Lung (tissue), 12 donors: ENCODE results near the gene BEND6. TPM values are rescaled to one million over a fixed set of nuclear protein-coding genes. Genes with fewer than 3 reads are reported as not detected.

Experiments used
- ATAC-seq: fragments of 200-7000 bp; cut with Tn5 transposase; one replicate; pipeline ENCODE4 v1.9.1; 2020; ENCODE audit warnings: moderate number of reproducible peaks; ENCODE audit not compliant: insufficient read depth, low FRiP score
- DNase-seq, 3 donors: peaks; one replicate each; pipeline ENCODE4 v3.0.0-alpha.2; 2013 to 2017
- H3K27ac ChIP-seq, 2 donors: one replicate each; pipeline ENCODE4 v1.5.1; 2013; ENCODE audit warnings: mild to moderate bottlenecking in 2 of 2, moderate library complexity in 2 of 2, control low read depth in 1 of 2, inconsistent platforms in 1 of 2, low read depth in 1 of 2, low read length in 1 of 2
- H3K27me3 ChIP-seq, 3 donors: one replicate each; pipeline ENCODE4 v1.5.1; 2013; ENCODE audit warnings: low read length in 2 of 3; ENCODE audit not compliant: control insufficient read depth in 3 of 3, insufficient read depth in 3 of 3
- H3K36me3 ChIP-seq, 4 donors: one replicate each; pipeline ENCODE4 v1.5.1; 2013; ENCODE audit warnings: low read length in 4 of 4, mild to moderate bottlenecking in 1 of 4, moderate library complexity in 1 of 4; ENCODE audit not compliant: control insufficient read depth in 4 of 4, insufficient read depth in 4 of 4
- H3K4me1 ChIP-seq, 5 donors: one replicate each; pipeline ENCODE4 v1.5.1; 2013; ENCODE audit warnings: low read length in 5 of 5, mild to moderate bottlenecking in 2 of 5, moderate library complexity in 1 of 5; ENCODE audit not compliant: control insufficient read depth in 5 of 5, insufficient read depth in 5 of 5
- H3K4me3 ChIP-seq: one replicate; pipeline ENCODE4 v1.5.1; 2013; ENCODE audit warnings: mild to moderate bottlenecking, control low read depth, moderate library complexity
- H3K9ac ChIP-seq, 2 donors: one replicate each; pipeline ENCODE4 v1.5.1; 2013; ENCODE audit warnings: low read length in 2 of 2, control low read depth in 1 of 2; ENCODE audit not compliant: insufficient read depth in 1 of 2
- H3K9me3 ChIP-seq, 4 donors: one replicate each; pipeline ENCODE4 v1.5.1; 2013; ENCODE audit warnings: low read length in 3 of 4, mild to moderate bottlenecking in 1 of 4, moderate library complexity in 1 of 4; ENCODE audit not compliant: control insufficient read depth in 4 of 4, insufficient read depth in 3 of 4
- WGBS, 2 donors: extraction: QIAGEN DNeasy Blood & Tissue Kit; methylation state at CpG; one replicate each; pipeline ENCODE4 v1.1.7; 2013; 5-methylcytosine and 5-hydroxymethylcytosine counted together
- polyA plus RNA-seq, 2 donors: library from polyadenylated mRNA; stranded (reverse); fragments of 200-250 nt; gene quantifications; one replicate each; pipeline ENCODE4 v1.2.1, GENCODE V29; 2013
- total RNA-seq, 2 donors: library from RNA; depleted of rRNA in 1 of 2; stranded (reverse); fragments of >200 nt in 1 of 2; gene quantifications; one replicate each; pipeline ENCODE4 v1.2.1, GENCODE V29; 2014 to 2021
- TF ChIP-seq, protein P1 (sequence below): IDR thresholded peaks from 2 replicates; pipeline ENCODE4 v1.5.1; 2012; ENCODE audit warnings: mild to moderate bottlenecking; ENCODE audit errors: control extremely low read depth, extremely low read depth
- donor health status: control.
- donor health status: control.
- donor health status: Bipolar disorder and iron deficiency.
- donor health status: healthy.
- donor health status: DM: yes; HTN: yes; CAD: no.

The BEND6 gene
- total and polyA plus RNA-seq, 4 donors = 0.23 to 0.95 (median 0.51) TPM

DNA sequence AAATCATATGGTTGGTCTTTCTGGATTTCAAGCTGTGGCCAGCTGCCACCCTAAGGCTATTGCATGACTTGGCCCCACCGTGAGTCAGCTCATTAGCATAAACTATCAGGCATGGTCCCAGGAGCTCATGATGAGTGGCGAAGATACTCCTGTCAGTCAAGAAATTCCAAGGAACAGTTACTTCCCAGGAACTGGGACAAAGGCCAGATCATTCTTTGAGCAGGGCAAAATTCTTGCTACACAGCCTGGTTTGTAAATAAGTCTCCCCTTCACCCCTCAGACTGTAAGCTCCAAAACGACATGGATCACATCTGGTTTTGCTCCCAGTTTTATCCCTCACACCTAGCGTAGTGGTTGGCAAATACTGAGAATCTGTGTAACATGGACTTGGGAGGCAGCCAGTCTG is 58.6 kb downstream of the BEND6 start:
- DNase-seq (peak in 2 of 3 donors; percentile 41 to 53), ATAC-seq (no peak)
- Histone ChIP-seq H3K4me1 (peaks cover 0 to 5% (median 0%) of the 10 kb centered on the region in 5 donors), H3K27ac (no peak overlapping the region), H3K27me3 (no peaks in the 10 kb centered on the region), H3K36me3 (no peaks in the 10 kb centered on the region), H3K9me3 (no peaks in the 10 kb centered on the region), H3K9ac (no peak overlapping the region), H3K4me3 (no peak overlapping the region)
- WGBS, 2 donors = 65 to 78% methylated on average over 4 of the region's 4 CpGs
- TF ChIP-seq, protein P1, sequence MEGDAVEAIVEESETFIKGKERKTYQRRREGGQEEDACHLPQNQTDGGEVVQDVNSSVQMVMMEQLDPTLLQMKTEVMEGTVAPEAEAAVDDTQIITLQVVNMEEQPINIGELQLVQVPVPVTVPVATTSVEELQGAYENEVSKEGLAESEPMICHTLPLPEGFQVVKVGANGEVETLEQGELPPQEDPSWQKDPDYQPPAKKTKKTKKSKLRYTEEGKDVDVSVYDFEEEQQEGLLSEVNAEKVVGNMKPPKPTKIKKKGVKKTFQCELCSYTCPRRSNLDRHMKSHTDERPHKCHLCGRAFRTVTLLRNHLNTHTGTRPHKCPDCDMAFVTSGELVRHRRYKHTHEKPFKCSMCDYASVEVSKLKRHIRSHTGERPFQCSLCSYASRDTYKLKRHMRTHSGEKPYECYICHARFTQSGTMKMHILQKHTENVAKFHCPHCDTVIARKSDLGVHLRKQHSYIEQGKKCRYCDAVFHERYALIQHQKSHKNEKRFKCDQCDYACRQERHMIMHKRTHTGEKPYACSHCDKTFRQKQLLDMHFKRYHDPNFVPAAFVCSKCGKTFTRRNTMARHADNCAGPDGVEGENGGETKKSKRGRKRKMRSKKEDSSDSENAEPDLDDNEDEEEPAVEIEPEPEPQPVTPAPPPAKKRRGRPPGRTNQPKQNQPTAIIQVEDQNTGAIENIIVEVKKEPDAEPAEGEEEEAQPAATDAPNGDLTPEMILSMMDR = no peak

DNA sequence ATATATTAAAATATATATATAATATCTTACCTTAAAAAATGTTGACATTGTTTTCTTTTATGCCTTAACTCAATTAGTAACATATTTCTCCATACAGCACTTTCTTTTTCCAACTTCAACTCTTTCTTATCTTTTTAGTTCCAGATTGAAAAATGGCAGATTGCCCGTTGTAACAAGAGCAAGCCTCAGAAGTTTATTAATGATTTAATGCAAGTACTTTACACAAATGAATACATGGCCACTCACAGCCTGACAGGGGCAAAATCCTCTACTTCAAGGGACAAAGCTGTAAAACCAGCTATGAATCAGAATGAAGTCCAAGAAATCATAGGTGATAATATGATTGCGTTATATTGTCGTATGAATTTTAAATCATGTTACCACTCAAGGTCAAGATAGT is 62.2 kb downstream of the BEND6 start:
- Histone ChIP-seq H3K27me3 (no peaks in the 10 kb centered on the region), H3K36me3 (no peaks in the 10 kb centered on the region), H3K4me3 (no peak overlapping the region), H3K27ac (no peak overlapping the region), H3K9me3 (no peaks in the 10 kb centered on the region), H3K9ac (no peak overlapping the region), H3K4me1 (peaks cover 0 to 5% (median 0%) of the 10 kb centered on the region in 5 donors)
- peak in 2 of 3 donors; percentile 68 to 79 for DNase-seq
- TF ChIP-seq, protein P1 = no peak
- WGBS, 2 donors = 60 to 80% methylated on average over 3 of the region's 3 CpGs
- ATAC-seq = no peak

DNA sequence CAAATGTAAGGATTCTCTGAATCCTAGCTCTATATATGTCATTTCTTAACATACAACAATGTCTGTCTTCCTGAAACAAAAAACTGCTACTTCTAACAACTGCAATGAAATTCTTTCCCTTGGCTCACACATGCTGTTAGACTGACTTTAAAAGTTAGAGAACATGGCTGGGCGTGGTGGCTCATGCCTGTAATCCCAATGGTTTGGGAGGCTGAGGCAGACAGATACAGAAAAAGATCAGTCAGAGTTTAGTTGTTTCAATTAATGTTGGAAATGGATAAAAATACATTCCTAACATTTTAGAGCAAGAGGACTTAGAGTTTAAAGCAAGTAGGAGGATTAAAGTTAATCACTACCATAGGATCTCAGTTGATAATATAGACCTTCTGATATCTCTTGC is 62.9 kb downstream of the BEND6 start:
- TF ChIP-seq, protein P1 = no peak
- Histone ChIP-seq H3K27me3 (no peaks in the 10 kb centered on the region), H3K9me3 (no peaks in the 10 kb centered on the region), H3K27ac (no peak overlapping the region), H3K4me3 (no peak overlapping the region), H3K36me3 (no peaks in the 10 kb centered on the region), H3K4me1 (peaks cover 0 to 5% (median 0%) of the 10 kb centered on the region in 5 donors), H3K9ac (no peak overlapping the region)
- 93 to 95% methylated on average over 1 of the region's 1 CpG for WGBS, 2 donors
- DNase-seq (no peak), ATAC-seq (no peak)

DNA sequence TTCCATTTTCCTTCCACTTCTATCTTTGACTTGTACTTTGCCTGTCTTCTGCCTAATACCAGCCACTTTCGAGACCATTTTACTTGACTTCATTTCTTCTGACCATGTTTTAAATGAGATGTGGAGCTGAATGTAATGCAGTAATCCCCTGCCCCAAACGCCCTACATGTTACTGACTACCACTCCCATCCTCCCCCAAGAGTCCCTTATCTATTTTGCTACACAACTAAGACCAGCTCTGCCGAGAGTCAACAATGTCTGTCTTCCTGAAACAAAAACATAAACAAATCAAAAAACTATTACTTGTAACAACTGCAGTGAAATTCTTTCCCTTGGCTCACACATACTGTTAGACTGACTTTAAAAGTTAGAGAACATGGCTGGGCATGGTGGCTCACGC is 64.5 kb downstream of the BEND6 start:
- no peak overlapping the region for H3K4me3 ChIP-seq
- H3K27ac ChIP-seq = no peak overlapping the region
- no peak overlapping the region for H3K9ac ChIP-seq
- H3K9me3 ChIP-seq = peaks cover 0 to 1% (median 0%) of the 10 kb centered on the region in 4 donors
- DNase-seq = no peak
- H3K36me3 ChIP-seq = no peaks in the 10 kb centered on the region
- WGBS, 2 donors = 80% methylated on average over 4 of the region's 4 CpGs
- H3K4me1 ChIP-seq = peaks cover 0 to 2% (median 0%) of the 10 kb centered on the region in 5 donors
- TF ChIP-seq, protein P1 = no peak
- ATAC-seq = no peak
- no peaks in the 10 kb centered on the region for H3K27me3 ChIP-seq
